Heart left ventricle (tissue), 16 donors: ENCODE data around the gene CLCNKA. TPM values are rescaled to one million over a fixed set of nuclear protein-coding genes. Genes with fewer than 3 reads are reported as not detected.
"Not testable (repeated sequence)": the region's sequence is repeated elsewhere in the genome, so short reads cannot be mapped to it uniquely, and the experiment has no call there.

Source experiments
- ATAC-seq, 4 donors: fragments of 200-7000 bp; cut with Tn5 transposase; one replicate each; pipeline ENCODE4 v1.9.1; 2020 to 2022; ENCODE audit warnings: moderate library complexity in 4 of 4, mild to moderate bottlenecking in 3 of 4, moderate number of reproducible peaks in 1 of 4
- DNase-seq, 5 donors: peaks; one replicate each; pipeline ENCODE4 v3.0.0-alpha.2; 2020
- H3K27ac ChIP-seq, 12 donors: fragments of 200-600 bp; sonication (generic) in 4 of 12; one replicate each; pipeline versions ENCODE4 v1.5.0 to v1.8.0; 2016 to 2022; ENCODE audit warnings: mild to moderate bottlenecking in 2 of 12
- H3K27me3 ChIP-seq, 9 donors: fragments of 200-600 bp; sonication (generic) in 2 of 9; one replicate each; pipeline versions ENCODE4 v1.5.1 to v1.8.0; 2016 to 2022; ENCODE audit warnings: mild to moderate bottlenecking in 3 of 9
- H3K36me3 ChIP-seq, 9 donors: fragments of 200-600 bp; sonication (generic) in 2 of 9; one replicate each; pipeline versions ENCODE4 v1.5.0 to v1.8.0; 2018 to 2022; ENCODE audit warnings: mild to moderate bottlenecking in 2 of 9
- H3K4me1 ChIP-seq, 12 donors: fragments of 200-600 bp; sonication (generic) in 4 of 12; one replicate each; pipeline versions ENCODE4 v1.5.0 to v1.8.0; 2016 to 2022; ENCODE audit warnings: mild to moderate bottlenecking in 3 of 12
- H3K4me3 ChIP-seq, 12 donors: fragments of 200-600 bp; sonication (generic) in 4 of 12; one replicate each; pipeline versions ENCODE4 v1.5.0 to v1.8.0; 2017 to 2022; ENCODE audit warnings: mild to moderate bottlenecking in 9 of 12, moderate library complexity in 4 of 12
- H3K9me3 ChIP-seq, 12 donors: fragments of 200-600 bp; sonication (generic) in 4 of 12; one replicate each; pipeline versions ENCODE4 v1.5.0 to v1.8.0; 2016 to 2022; ENCODE audit warnings: mild to moderate bottlenecking in 1 of 12
- POLR2A ChIP-seq, 2 donors: fragments of 450-650 bp; IDR thresholded peaks; one replicate each; pipeline ENCODE4 v1.6.1; 2017; ENCODE audit warnings: antibody characterized with exemption in 2 of 2, mild to moderate bottlenecking in 2 of 2, moderate library complexity in 2 of 2
- WGBS, 4 donors: extraction: QIAGEN DNeasy Blood & Tissue Kit in 2 of 4; methylation state at CpG; one replicate each; pipeline versions ENCODE4 v1.1.5 to v1.1.7; 2013 to 2018; 5-methylcytosine and 5-hydroxymethylcytosine counted together
- intact Hi-C, 10 donors: fragments of 100-400 bp; cut with DNase I; formaldehyde crosslinking; loops; one replicate each; pipeline versions ENCODE4 v1.11.1 to v1.14.2; 2022
- polyA plus RNA-seq, 2 donors: library from polyadenylated mRNA; stranded (reverse); fragments of 200-250 nt; gene quantifications; one replicate each; pipeline ENCODE4 v1.2.3, GENCODE V29; 2013
- total RNA-seq, 9 donors: library from RNA; depleted of rRNA in 2 of 9; stranded (reverse); fragments of >200 nt in 2 of 9; fragmentation: NEBNext Ultra II Directional in 3 of 9; extraction: Animal tissue kit (Norgen Biotek cat#: 25700) in 3 of 9; gene quantifications; one replicate each; pipeline versions ENCODE4 v1.1.0 to v1.2.4, GENCODE V29; 2016 to 2023
- TF ChIP-seq, protein P1 (sequence below), 12 donors: fragments of 200-600 bp; sonication (generic) in 4 of 12; IDR thresholded peaks; one replicate each; pipeline versions ENCODE4 v1.5.0 to v1.8.0; 2018 to 2022; ENCODE audit warnings: antibody characterized with exemption in 12 of 12, mild to moderate bottlenecking in 5 of 12
- donor health status: ischemic (EF 13 %, LVEDD 7.1; RV severe dilation, severe dysfunction).
- donor health status: healthy with polysubstance abuse.
- donor health status: DM: no; HTN: yes; CAD: no.
- donor health status: DM: no; HTN: no; CAD: no.
- donor health status: ischemic (EF 25% LVEDD 6.9; RV normal size, moderate dysfunction).
- donor health status: ischemic (EF 25% LVEDD 5.7; RV mildly dilated, moderate dysfunction).
- donor health status: healthy.
- donor health status: DM: yes; HTN: yes; CAD: no.
- donor health status: ischemic (EF 35%, LVEDD 5.7; RV mildly dilated, moderate dysfunction).
- donor health status: nonischemic (EF 11% LVEDD 7.7; RV severe dilation, severe dysfunction).
- donor health status: DM: yes; HTN: yes; CAD: no.
- donor health status: PGD.
- donor health status: ischemic (EF 29% LVEDD 5.4; RV normal size, mild dysfunction).
- donor health status: nonischemic (EF 23%, LVEDD 6.1; RV moderate dilation, normal function).

Gene CLCNKA
- total and polyA plus RNA-seq, 11 donors, result 0.25 to 1.1 (median 0.53) TPM; not detected in 2

DNA sequence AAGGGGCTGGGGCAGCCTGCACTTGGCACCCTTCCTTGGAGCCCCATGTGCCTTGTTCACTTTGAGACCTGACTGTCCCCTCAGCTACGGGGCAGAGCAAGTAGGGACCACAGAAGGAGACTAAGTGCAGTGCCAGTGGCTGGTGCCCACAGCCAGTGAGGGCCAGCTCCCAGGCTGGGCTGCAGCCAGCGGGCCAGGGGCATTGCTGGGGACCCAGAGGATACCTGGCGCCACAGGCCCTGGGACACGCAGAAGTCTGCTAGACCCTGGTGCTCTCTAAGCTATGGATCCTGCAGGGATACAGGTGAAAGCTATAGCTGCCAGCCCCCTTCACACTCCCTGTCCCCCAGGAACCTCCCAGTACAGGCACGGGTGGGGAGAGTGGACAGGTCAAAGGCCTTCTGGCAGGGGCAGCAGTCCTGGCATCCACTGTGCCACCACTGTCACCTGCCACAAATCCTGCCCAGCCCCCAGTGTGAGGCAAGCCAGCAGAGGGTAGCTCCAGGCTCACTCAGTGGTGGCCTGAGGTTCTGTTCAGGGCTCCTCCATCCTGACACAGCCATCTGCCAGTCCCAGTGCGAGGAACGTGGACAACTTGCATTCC lies 1.3 kb downstream of the CLCNKA start:
- 42 to 73% (median 59%) methylated on average over 3 to 7 of the region's 7 CpGs for WGBS, 4 donors
- no peak overlapping the region for H3K4me3 ChIP-seq
- TF ChIP-seq, protein P1, sequence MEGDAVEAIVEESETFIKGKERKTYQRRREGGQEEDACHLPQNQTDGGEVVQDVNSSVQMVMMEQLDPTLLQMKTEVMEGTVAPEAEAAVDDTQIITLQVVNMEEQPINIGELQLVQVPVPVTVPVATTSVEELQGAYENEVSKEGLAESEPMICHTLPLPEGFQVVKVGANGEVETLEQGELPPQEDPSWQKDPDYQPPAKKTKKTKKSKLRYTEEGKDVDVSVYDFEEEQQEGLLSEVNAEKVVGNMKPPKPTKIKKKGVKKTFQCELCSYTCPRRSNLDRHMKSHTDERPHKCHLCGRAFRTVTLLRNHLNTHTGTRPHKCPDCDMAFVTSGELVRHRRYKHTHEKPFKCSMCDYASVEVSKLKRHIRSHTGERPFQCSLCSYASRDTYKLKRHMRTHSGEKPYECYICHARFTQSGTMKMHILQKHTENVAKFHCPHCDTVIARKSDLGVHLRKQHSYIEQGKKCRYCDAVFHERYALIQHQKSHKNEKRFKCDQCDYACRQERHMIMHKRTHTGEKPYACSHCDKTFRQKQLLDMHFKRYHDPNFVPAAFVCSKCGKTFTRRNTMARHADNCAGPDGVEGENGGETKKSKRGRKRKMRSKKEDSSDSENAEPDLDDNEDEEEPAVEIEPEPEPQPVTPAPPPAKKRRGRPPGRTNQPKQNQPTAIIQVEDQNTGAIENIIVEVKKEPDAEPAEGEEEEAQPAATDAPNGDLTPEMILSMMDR (IDR thresholded peaks at IDR 0.05), result no peak
- no peak for TF ChIP-seq POLR2A (IDR thresholded peaks at IDR 0.05)
- no peak for DNase-seq
- no peak overlapping the region for H3K27ac ChIP-seq
- ATAC-seq, result no peak
- intact Hi-C loops, result no loop called here
- peaks cover 0 to 44% (median 20%) of the 10 kb centered on the region in 12 donors for H3K4me1 ChIP-seq
- peaks cover 0 to 7% (median 0%) of the 10 kb centered on the region in 9 donors for H3K27me3 ChIP-seq
- no peaks in the 10 kb centered on the region for H3K36me3 ChIP-seq
- no peaks in the 10 kb centered on the region for H3K9me3 ChIP-seq

DNA sequence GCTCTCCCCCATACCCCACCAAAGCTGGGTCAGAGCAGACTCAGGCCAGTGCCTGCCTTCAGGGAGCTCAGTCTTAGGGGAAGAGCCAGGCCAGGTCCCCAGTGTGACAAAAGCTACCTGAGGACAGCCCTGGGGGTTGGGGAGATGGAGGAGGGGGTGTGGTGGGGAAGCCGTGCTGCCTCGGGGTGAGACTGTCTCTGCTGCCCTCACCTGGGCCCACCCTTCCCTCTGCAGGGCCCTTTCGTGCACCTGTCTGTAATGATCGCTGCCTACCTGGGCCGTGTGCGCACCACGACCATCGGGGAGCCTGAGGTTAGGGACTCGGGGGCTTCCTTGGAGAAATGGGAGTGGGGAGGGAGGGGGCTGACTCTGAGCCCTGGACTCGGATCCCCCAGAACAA lies 4.5 kb downstream of the CLCNKA start:
- H3K27ac ChIP-seq, H3K4me3 ChIP-seq, DNase-seq, H3K36me3 ChIP-seq, intact Hi-C loops, H3K9me3 ChIP-seq, ATAC-seq, H3K27me3 ChIP-seq: not testable (repeated sequence)
- peaks cover 0 to 17% (median 8%) of the 10 kb centered on the region in 12 donors for H3K4me1 ChIP-seq
- WGBS, 4 donors, result 41 to 80% (median 49%) methylated on average over 3 to 9 of the region's 10 CpGs

GRCh38 chr1:16026723-16027484 lies 5.1 kb downstream of the CLCNKA start:
- DNase-seq, result no peak
- H3K4me3 ChIP-seq, result peak overlapping the region in 7 of 12 donors; percentile 13 to 35 (median 23)

DNA sequence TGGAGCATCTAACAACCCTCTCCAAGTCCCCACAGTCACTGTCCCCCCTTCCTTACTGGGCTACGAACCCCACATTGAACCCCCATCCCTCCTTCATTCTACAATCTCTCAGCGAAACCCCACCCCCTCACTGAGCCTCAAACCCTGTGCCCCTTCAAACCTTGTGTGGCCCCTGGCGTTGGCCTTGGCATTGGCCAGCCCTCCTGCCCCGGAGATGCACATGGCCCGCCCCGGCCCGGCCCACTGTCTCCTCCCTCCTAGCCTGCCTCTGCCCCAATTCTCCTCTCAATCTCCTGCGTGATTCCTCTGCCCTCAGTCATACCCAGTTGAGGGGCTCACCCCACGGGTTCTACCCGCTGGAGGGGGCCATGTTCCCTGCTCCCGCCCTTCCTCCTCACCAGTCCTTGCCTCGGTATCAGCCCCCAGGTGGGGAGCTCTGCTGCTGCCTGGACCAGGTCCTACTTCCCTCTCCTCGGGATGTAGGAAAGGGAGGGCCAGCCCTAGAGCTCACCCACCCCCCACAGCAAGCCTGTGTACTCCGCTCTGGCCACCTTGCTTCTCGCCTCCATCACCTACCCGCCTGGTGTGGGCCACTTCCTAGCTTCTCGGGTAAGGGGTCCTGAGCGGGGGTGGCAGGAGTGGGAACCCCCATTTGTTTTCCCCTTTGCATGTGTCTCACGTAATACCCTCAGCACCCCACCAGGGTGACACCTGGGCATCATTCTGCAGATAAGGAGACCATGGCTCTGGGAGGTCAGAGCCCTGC lies 6.6 kb downstream of the CLCNKA start:
- H3K4me3 ChIP-seq, result no peak overlapping the region
- 61 to 75% (median 69%) methylated on average over 19 of the region's 19 CpGs for WGBS, 4 donors
- no peak for TF ChIP-seq POLR2A (IDR thresholded peaks at IDR 0.05)
- TF ChIP-seq, protein P1 (IDR thresholded peaks at IDR 0.05), result no peak
- ATAC-seq (no peak), DNase-seq (no peak)
- peaks cover 0 to 19% (median 10%) of the 10 kb centered on the region in 12 donors for H3K4me1 ChIP-seq
- H3K36me3 ChIP-seq, result no peaks in the 10 kb centered on the region
- intact Hi-C loops, result no loop called here
- H3K9me3 ChIP-seq, result no peaks in the 10 kb centered on the region
- no peak overlapping the region for H3K27ac ChIP-seq
- peaks cover 0 to 10% (median 0%) of the 10 kb centered on the region in 9 donors for H3K27me3 ChIP-seq

More at GRCh38 chr1:16026723-16027484, 5.1 kb downstream of the CLCNKA start:
- peak in 2 of 4 donors; percentile 6 to 30 for ATAC-seq
- no peak for TF ChIP-seq POLR2A (IDR thresholded peaks at IDR 0.05)
- TF ChIP-seq, protein P1 (IDR thresholded peaks at IDR 0.05), result no peak
- intact Hi-C loops, result no loop called here
- no peaks in the 10 kb centered on the region for H3K9me3 ChIP-seq
- H3K27me3 ChIP-seq, result peaks cover 0 to 10% (median 0%) of the 10 kb centered on the region in 9 donors
- no peaks in the 10 kb centered on the region for H3K36me3 ChIP-seq
- H3K27ac ChIP-seq, result no peak overlapping the region
- peaks cover 0 to 11% (median 8%) of the 10 kb centered on the region in 12 donors for H3K4me1 ChIP-seq
- WGBS, 4 donors, result 18 to 30% (median 22%) methylated on average over 20 to 33 of the region's 33 CpGs

- WGBS, 4 donors, result 70 to 84% (median 73%) methylated on average over 6 to 13 of the region's 13 CpGs
Observed at GRCh38 chr1:16029003-16029268, 7.1 kb downstream of the CLCNKA start.

More at GRCh38 chr1:16029003-16029268, 7.1 kb downstream of the CLCNKA start:
- H3K4me3 ChIP-seq, ATAC-seq, H3K27ac ChIP-seq, intact Hi-C loops, DNase-seq, H3K27me3 ChIP-seq, H3K9me3 ChIP-seq, H3K36me3 ChIP-seq: not testable (repeated sequence)
- H3K4me1 ChIP-seq, result peaks cover 0 to 19% (median 10%) of the 10 kb centered on the region in 12 donors
